Endothelial cell of umbilical vein (primary cell): ENCODE measurements around the gene CNIH1. TPM values are rescaled to one million over a fixed set of nuclear protein-coding genes. Genes with fewer than 3 reads are reported as not detected.

Experiments used
- BruUV-seq: library from RNA; stranded (reverse); fragments of 400-500 nt; replicated peaks from 2 replicates; lab custom pipeline; 2021; lab: Mats Ljungman, UMichigan
- CTCF ChIA-PET: fragments of 300-600, 350-600 bp; sonication (Branson Sonifier 250); formaldehyde crosslinking; loops from one replicate; lab custom pipeline; 2021; ENCODE audit warnings: antibody characterized with exemption, inconsistent platforms; lab: Charles Lee
- POLR2A ChIA-PET: fragments of 300-600, 350-600 bp; sonication (Branson Sonifier 250); formaldehyde crosslinking; loops from one replicate; lab custom pipeline; 2021; ENCODE audit warnings: antibody characterized with exemption, inconsistent platforms; lab: Charles Lee
- DNase-seq: peaks from one replicate; pipeline ENCODE4 v3.0.0-alpha.2; 2011; ENCODE audit warnings: low read depth, low spot score
- FAIRE-seq: peaks from 2 replicates; lab custom pipeline; 2011; peaks lifted over from hg19 to GRCh38; lab: Jason Lieb, UNC
- H2AFZ ChIP-seq: 2 replicates; pipeline ENCODE4 v1.6.0; 2012; ENCODE audit warnings: low read depth, low read length, control low read depth, inconsistent platforms
- H3K27ac ChIP-seq: 2 replicates; pipeline ENCODE4 v1.5.1; 2011; ENCODE audit warnings: low read depth, mild to moderate bottlenecking, control low read depth, low read length, moderate library complexity; ENCODE audit not compliant: insufficient read depth
- H3K27me3 ChIP-seq, 2 experiments: 2 replicates each; pipeline versions ENCODE4 v1.6.0 to v1.6.1; 2011; ENCODE audit warnings: low read length in 2 of 2, mixed read lengths in 1 of 2; ENCODE audit not compliant: control insufficient read depth in 2 of 2, insufficient read depth in 2 of 2
- H3K36me3 ChIP-seq, 2 experiments: 2 replicates in 1 of 2; 3 replicates in 1 of 2; pipeline ENCODE4 v1.5.1; 2011; ENCODE audit warnings: low read length in 2 of 2, mild to moderate bottlenecking in 1 of 2, moderate library complexity in 1 of 2; ENCODE audit not compliant: control insufficient read depth in 2 of 2, insufficient read depth in 2 of 2; ENCODE audit errors: extremely low read depth in 1 of 2
- H3K4me1 ChIP-seq: 3 replicates; pipeline ENCODE4 v1.5.1; 2011; ENCODE audit warnings: mild to moderate bottlenecking, low read length; ENCODE audit not compliant: control insufficient read depth, insufficient read depth; ENCODE audit errors: extremely low read depth
- H3K4me2 ChIP-seq: 2 replicates; pipeline ENCODE4 v1.6.1; 2011; ENCODE audit warnings: low read length, control low read depth, mixed read lengths; ENCODE audit not compliant: insufficient read depth
- H3K4me3 ChIP-seq, 3 experiments: fragments of 200-600 bp in 1 of 3; sonication (generic), shearing (Covaris generic) in 1 of 3; replicated peaks in 1 of 3; 2 replicates each; pipeline ENCODE4 v1.5.1; 2011 to 2016; ENCODE audit warnings: control low read depth in 3 of 3, low read length in 3 of 3, mild to moderate bottlenecking in 2 of 3, inconsistent platforms in 1 of 3, low read depth in 1 of 3, moderate library complexity in 1 of 3; ENCODE audit not compliant: insufficient read depth in 1 of 3
- H3K79me2 ChIP-seq: 2 replicates; pipeline ENCODE4 v1.6.0; 2012; ENCODE audit warnings: low read length, inconsistent platforms; ENCODE audit not compliant: control insufficient read depth, insufficient read depth
- H3K9ac ChIP-seq: replicated peaks from 2 replicates; pipeline ENCODE3; 2011; ENCODE audit warnings: low read length, control low read depth; ENCODE audit not compliant: insufficient read depth; ENCODE audit errors: extremely low read depth
- H3K9me1 ChIP-seq: replicated peaks from 3 replicates; pipeline ENCODE4 v1.6.0; 2011; ENCODE audit warnings: mild to moderate bottlenecking, low read length; ENCODE audit not compliant: control insufficient read depth, insufficient read depth; ENCODE audit errors: extremely low read depth
- H3K9me3 ChIP-seq: replicated peaks from 2 replicates; pipeline ENCODE4 v1.5.1; 2012; ENCODE audit warnings: low read length, inconsistent platforms; ENCODE audit not compliant: control insufficient read depth, insufficient read depth
- H4K20me1 ChIP-seq: replicated peaks from 2 replicates; pipeline ENCODE3; 2011; ENCODE audit warnings: mild to moderate bottlenecking, low read length; ENCODE audit not compliant: control insufficient read depth, insufficient read depth; ENCODE audit errors: extremely low read depth
- CTCF ChIP-seq, 2 donors: IDR thresholded peaks; 1 replicate in 1 of 2; 2 replicates in 1 of 2; pipeline ENCODE4 v1.5.1; 2011; ENCODE audit warnings: low read length in 2 of 2, mild to moderate bottlenecking in 2 of 2, moderate library complexity in 2 of 2, control low read depth in 1 of 2, inconsistent platforms in 1 of 2, low read depth in 1 of 2; ENCODE audit not compliant: insufficient read depth in 1 of 2; ENCODE audit errors: extremely low read depth in 1 of 2
- EZH2 ChIP-seq: IDR thresholded peaks from 2 replicates; pipeline ENCODE4 v1.6.1; 2012; ENCODE audit warnings: borderline replicate concordance, low read depth, mild to moderate bottlenecking, moderate library complexity, low read length, inconsistent platforms; ENCODE audit not compliant: severe bottlenecking
- FOS ChIP-seq: IDR thresholded peaks from 2 replicates; pipeline ENCODE4 v1.6.1; 2011; ENCODE audit warnings: mild to moderate bottlenecking, low read length, moderate library complexity, borderline replicate concordance; ENCODE audit not compliant: insufficient read depth
- GATA2 ChIP-seq: IDR thresholded peaks from 2 replicates; pipeline ENCODE4 v1.7.0; 2011; ENCODE audit warnings: low read depth, mild to moderate bottlenecking, moderate library complexity, mixed read lengths, low read length; ENCODE audit not compliant: insufficient read length, insufficient read depth
- JUN ChIP-seq: IDR thresholded peaks from 2 replicates; pipeline ENCODE4 v1.6.1; 2011; ENCODE audit warnings: borderline replicate concordance, low read depth; ENCODE audit not compliant: insufficient read length, insufficient read depth
- MAX ChIP-seq: IDR thresholded peaks from 2 replicates; pipeline ENCODE4 v1.6.1; 2011; ENCODE audit not compliant: insufficient read depth, insufficient read length
- MYC ChIP-seq: IDR thresholded peaks from one replicate; pipeline ENCODE4 v1.6.1; 2011; ENCODE audit warnings: mild to moderate bottlenecking, low read depth, low read length
- POLR2A ChIP-seq: IDR thresholded peaks from 2 replicates; pipeline ENCODE4 v1.6.1; 2012; ENCODE audit warnings: low read depth, mild to moderate bottlenecking, control low read depth, low read length
- POLR2AphosphoS5 ChIP-seq: IDR thresholded peaks from 2 replicates; pipeline ENCODE4 v1.6.1; 2012; ENCODE audit warnings: low read depth, mild to moderate bottlenecking, control low read depth, low read length, moderate library complexity; ENCODE audit not compliant: insufficient read depth
- dilution Hi-C: fragments of 300-500 bp; cut with MboI; formaldehyde crosslinking; loops from one replicate; pipeline ENCODE4 v1.15.0; 2019; ENCODE audit warnings: low sequenced_read_pairs; ENCODE audit not compliant: extremely low pct_ligation_motif_present
- intact Hi-C: fragments of 100-400 bp; cut with micrococcal nuclease; formaldehyde crosslinking; loops from one replicate; pipeline ENCODE4 v1.10.0; 2022
- polyA plus RNA-seq, 4 experiments: library from polyadenylated mRNA; depleted of rRNA in 3 of 4; stranded (reverse) in 3 of 4; unstranded in 1 of 4; fragments of >200 nt; gene quantifications; 2 replicates each; pipeline versions ENCODE4 v1.2.1 to v1.2.3, GENCODE V29; 2011 to 2012; ENCODE audit warnings: missing spikeins in 1 of 4
- total RNA-seq: library from RNA; stranded (reverse); gene quantifications from 2 replicates; pipeline ENCODE4 v1.2.3, GENCODE V29; 2021

CNIH1 gene
- total and polyA plus RNA-seq, 2 donors (not counting 3 experiments of a cell fraction or from before 2014, with no cell fraction given) = 125 to 328 TPM

DNA sequence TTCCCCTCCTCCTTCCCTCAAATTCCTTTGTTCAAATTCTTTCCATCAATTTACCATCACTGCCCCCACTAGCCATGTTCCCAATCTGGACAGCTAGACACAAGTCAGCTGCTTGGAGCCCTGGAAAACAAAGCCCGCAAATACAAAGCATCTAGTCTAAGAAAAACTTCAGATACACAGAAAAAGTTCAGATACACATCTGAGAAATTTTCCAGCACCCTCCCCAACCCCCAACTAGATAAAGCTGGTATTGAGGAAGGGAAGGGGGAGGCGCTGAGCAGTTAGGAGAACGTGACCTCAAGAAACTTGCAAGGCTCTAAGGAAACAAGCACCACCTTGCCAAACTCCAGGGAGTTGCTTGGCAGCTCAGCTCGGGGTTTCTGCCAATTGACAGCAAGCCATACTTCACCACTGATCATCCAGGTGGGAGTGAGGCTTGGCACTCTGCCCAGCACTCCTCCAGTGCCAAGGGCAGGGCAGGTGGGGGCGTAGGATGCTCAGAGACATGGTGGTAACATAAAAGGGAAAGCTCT, 5.1 kb upstream of the CNIH1 start:
- Histone ChIP-seq H3K36me3 (no peaks in the 10 kb centered on the region), H3K4me1 (peaks cover 3% of the 10 kb centered on the region), H4K20me1 (no peaks in the 10 kb centered on the region), H2AFZ (no peak overlapping the region), H3K27ac (no peak overlapping the region), H3K4me2 (no peak overlapping the region), H3K9me1 (no peaks in the 10 kb centered on the region), H3K9me3 (no peaks in the 10 kb centered on the region), H3K79me2 (no peaks in the 10 kb centered on the region), H3K4me3 (no peak overlapping the region), H3K27me3 (peaks cover 35 to 56% of the 10 kb centered on the region in 2 experiments), H3K9ac (no peak overlapping the region)
- ChIA-PET CTCF (interaction anchor here (1.0 to 1.4 kb wide), 2 partner anchors 15 to 327 kb away, joined by 3 read pairs; no protein-coding TSS in a partner anchor), POLR2A (interaction anchor here (0.6 kb wide), 1 partner anchor 50 kb away, joined by 4 read pairs; the partner anchor contains the start of gene CDKN3)
- no peak for DNase-seq
- intact Hi-C loops (no loop called here), dilution Hi-C loops (no loop called here)
- no TSS peak for BruUV-seq
- TF ChIP-seq GATA2 (no peak), POLR2A (no peak), EZH2 (no peak), JUN (no peak), MYC (no peak), MAX (no peak), FOS (no peak), CTCF (IDR thresholded peaks at IDR 0.05; ENCODE audit: extremely low read depth in 1 of 2, insufficient read depth in 1 of 2, low read depth in 1 of 2, low read length in 2 of 2) (no peak), POLR2AphosphoS5 (no peak)
- no peak for FAIRE-seq
